Right hindlimb (tissue), 1 donor: ENCODE measurements around the gene HPCAL4.

Experiments
- DNase-seq: peaks from one replicate; pipeline ENCODE4 v3.0.0-alpha.2; 2018

The HPCAL4 gene

GRCh38 chr1:39691383-39692151 is at the start of gene HPCAL4:
Gene HPCAL4, minus strand, starts transcription at chr1:39691433. Its CDS starts 6,830 bp downstream, at chr1:39684603.
- DNase-seq: peak; percentile 89

GRCh38 chr1:39738622-39739366 is 47.6 kb upstream of the HPCAL4 start, which contains the start of gene PPIE:
Gene PPIE, plus strand, starts transcription at chr1:39738882. Its CDS starts 19 bp downstream, at chr1:39738901.
- DNase-seq: peak; percentile 94

GRCh38 chr1:39737546-39738169 is 46.4 kb upstream of the HPCAL4 start:
- no peak for DNase-seq

GRCh38 chr1:39735731-39736130 is 44.5 kb upstream of the HPCAL4 start:
- DNase-seq: no peak

- no peak for DNase-seq
These were observed 41.9 kb upstream of the HPCAL4 start for GRCh38 chr1:39733161-39733560.

GRCh38 chr1:39732730-39733129 is 41.5 kb upstream of the HPCAL4 start:
- no peak for DNase-seq

GRCh38 chr1:39729842-39730241 is 38.6 kb upstream of the HPCAL4 start:
- no peak for DNase-seq

- DNase-seq: no peak
These were observed 37.8 kb upstream of the HPCAL4 start for GRCh38 chr1:39729030-39729429.

- no peak for DNase-seq
These were observed 36.7 kb upstream of the HPCAL4 start for GRCh38 chr1:39727932-39728317.

- DNase-seq: no peak
These were observed 36.1 kb upstream of the HPCAL4 start for GRCh38 chr1:39727221-39727931.

- no peak for DNase-seq
These were observed 35.4 kb upstream of the HPCAL4 start for GRCh38 chr1:39726600-39726999.

- DNase-seq: no peak
These were observed 31.3 kb upstream of the HPCAL4 start for GRCh38 chr1:39722495-39722894.

- no peak for DNase-seq
These were observed 30.4 kb upstream of the HPCAL4 start for GRCh38 chr1:39721664-39722063.

GRCh38 chr1:39720094-39720999 is 29.1 kb upstream of the HPCAL4 start:
- DNase-seq: peak; percentile 27

GRCh38 chr1:39717809-39718208 is 26.6 kb upstream of the HPCAL4 start:
- no peak for DNase-seq

GRCh38 chr1:39713557-39713956 is 22.3 kb upstream of the HPCAL4 start:
- DNase-seq: no peak

- no peak for DNase-seq
These were observed 20.7 kb upstream of the HPCAL4 start for GRCh38 chr1:39711966-39712340.

GRCh38 chr1:39711104-39711965 is 20.1 kb upstream of the HPCAL4 start:
- no peak for DNase-seq

GRCh38 chr1:39707506-39707905 is 16.3 kb upstream of the HPCAL4 start:
- DNase-seq: no peak

- no peak for DNase-seq
These were observed 13.5 kb upstream of the HPCAL4 start for GRCh38 chr1:39704757-39705156.

GRCh38 chr1:39701049-39701439 is 9.8 kb upstream of the HPCAL4 start:
- peak; percentile 38 for DNase-seq
